Sigmoid colon (tissue), 4 donors: Measurements from ENCODE around the gene KRTAP3-3.

Experiments
- CTCF ChIP-seq, 4 experiments: fragments of 450-650 bp in 3 of 4; fragments of 200-600 bp in 1 of 4; IDR thresholded peaks; one replicate each; pipeline ENCODE4 v1.5.1; 2016 to 2019; ENCODE audit warnings: antibody characterized with exemption in 4 of 4, mild to moderate bottlenecking in 3 of 4, moderate library complexity in 2 of 4
- EP300 ChIP-seq, 4 donors: sonication (generic); formaldehyde crosslinking; IDR thresholded peaks; one replicate each; pipeline ENCODE4 v1.6.1; 2017; ENCODE audit warnings: antibody characterized with exemption in 4 of 4

- TF ChIP-seq CTCF (IDR thresholded peaks at IDR 0.05): no peak
- no peak for TF ChIP-seq EP300 (IDR thresholded peaks at IDR 0.05)
These were observed 31.9 kb downstream of the KRTAP3-3 start for GRCh38 chr17:40962059-40962561.
